IMR-90 (cell line): ENCODE results near the gene SVIL.

Experiments used
- CEBPB ChIP-seq: IDR thresholded peaks from 2 replicates; pipeline ENCODE4 v1.6.1; 2012; ENCODE audit warnings: low read depth, low read length, improper control_type of control experiment
- MXI1 ChIP-seq: IDR thresholded peaks from 2 replicates; pipeline ENCODE4 v1.6.1; 2012; ENCODE audit warnings: low read depth, mild to moderate bottlenecking, low read length, moderate library complexity, borderline replicate concordance
- POLR2A ChIP-seq: IDR thresholded peaks from 2 replicates; pipeline ENCODE4 v1.6.1; 2012; ENCODE audit warnings: mild to moderate bottlenecking, low read depth, low read length
- SMC3 ChIP-seq: fragments of 150-350 bp; IDR thresholded peaks from 2 replicates; pipeline ENCODE4 v1.6.1; 2016; ENCODE audit warnings: low read depth, mild to moderate bottlenecking, antibody characterized with exemption, low read length, moderate library complexity
- TF ChIP-seq, protein P1 (sequence below): conservative IDR thresholded peaks from 2 replicates; pipeline ENCODE4 v1.5.1; 2012; ENCODE audit warnings: mild to moderate bottlenecking, low read depth, low read length, improper control_type of control experiment
- TF ChIP-seq, protein P2 (sequence below): fragments of 150-350 bp; IDR thresholded peaks from 2 replicates; pipeline ENCODE4 v1.6.1; 2017; ENCODE audit warnings: mild to moderate bottlenecking, antibody characterized with exemption, low read length, low read depth

GRCh38 chr10:29412485-29412884, 222.3 kb downstream of the SVIL start:
- TF ChIP-seq, protein P1, sequence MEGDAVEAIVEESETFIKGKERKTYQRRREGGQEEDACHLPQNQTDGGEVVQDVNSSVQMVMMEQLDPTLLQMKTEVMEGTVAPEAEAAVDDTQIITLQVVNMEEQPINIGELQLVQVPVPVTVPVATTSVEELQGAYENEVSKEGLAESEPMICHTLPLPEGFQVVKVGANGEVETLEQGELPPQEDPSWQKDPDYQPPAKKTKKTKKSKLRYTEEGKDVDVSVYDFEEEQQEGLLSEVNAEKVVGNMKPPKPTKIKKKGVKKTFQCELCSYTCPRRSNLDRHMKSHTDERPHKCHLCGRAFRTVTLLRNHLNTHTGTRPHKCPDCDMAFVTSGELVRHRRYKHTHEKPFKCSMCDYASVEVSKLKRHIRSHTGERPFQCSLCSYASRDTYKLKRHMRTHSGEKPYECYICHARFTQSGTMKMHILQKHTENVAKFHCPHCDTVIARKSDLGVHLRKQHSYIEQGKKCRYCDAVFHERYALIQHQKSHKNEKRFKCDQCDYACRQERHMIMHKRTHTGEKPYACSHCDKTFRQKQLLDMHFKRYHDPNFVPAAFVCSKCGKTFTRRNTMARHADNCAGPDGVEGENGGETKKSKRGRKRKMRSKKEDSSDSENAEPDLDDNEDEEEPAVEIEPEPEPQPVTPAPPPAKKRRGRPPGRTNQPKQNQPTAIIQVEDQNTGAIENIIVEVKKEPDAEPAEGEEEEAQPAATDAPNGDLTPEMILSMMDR: no peak
- TF ChIP-seq POLR2A (no peak), CEBPB (peak; percentile 87), MXI1 (no peak), SMC3 (no peak)
- TF ChIP-seq, protein P2, sequence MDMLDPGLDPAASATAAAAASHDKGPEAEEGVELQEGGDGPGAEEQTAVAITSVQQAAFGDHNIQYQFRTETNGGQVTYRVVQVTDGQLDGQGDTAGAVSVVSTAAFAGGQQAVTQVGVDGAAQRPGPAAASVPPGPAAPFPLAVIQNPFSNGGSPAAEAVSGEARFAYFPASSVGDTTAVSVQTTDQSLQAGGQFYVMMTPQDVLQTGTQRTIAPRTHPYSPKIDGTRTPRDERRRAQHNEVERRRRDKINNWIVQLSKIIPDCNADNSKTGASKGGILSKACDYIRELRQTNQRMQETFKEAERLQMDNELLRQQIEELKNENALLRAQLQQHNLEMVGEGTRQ: no peak
